Daoy (cell line): ENCODE measurements around the gene CYP39A1. TPM values are rescaled to one million over a fixed set of nuclear protein-coding genes. Genes with fewer than 3 reads are reported as not detected.

Source experiments
- DNase-seq: peaks from one replicate; pipeline ENCODE4 v3.0.0-alpha.2; 2015; ENCODE audit warnings: low read depth
- total RNA-seq: library from RNA; depleted of rRNA; stranded (reverse); fragments of >200 nt; shearing (Covaris generic); gene quantifications from 2 replicates; pipeline ENCODE4 v1.2.3, GENCODE V29; 2014; rRNA removed

Gene CYP39A1
- total RNA-seq, 1 experiment from 2014 or later: 5.1 TPM

DNA sequence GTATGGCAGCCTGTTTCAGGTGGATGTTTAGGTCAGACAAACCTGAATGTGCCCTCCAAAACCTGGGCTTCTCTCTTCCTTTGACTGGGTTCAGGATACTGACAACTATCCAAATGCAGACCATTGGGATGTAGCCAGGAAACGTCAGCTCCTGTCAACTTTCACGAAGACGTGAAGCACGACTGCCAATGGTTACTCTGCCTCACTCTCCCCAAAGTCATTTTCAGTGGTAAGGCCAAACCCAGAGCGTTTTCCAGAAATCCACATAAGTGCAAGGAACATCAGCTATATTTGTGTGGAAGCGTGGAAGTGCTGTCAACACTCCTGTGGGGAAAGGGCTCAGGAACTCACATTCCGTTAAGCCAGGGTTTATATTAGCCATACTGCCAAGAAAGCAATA lies 141.3 kb downstream of the CYP39A1 start:
- DNase-seq: no peak

DNA sequence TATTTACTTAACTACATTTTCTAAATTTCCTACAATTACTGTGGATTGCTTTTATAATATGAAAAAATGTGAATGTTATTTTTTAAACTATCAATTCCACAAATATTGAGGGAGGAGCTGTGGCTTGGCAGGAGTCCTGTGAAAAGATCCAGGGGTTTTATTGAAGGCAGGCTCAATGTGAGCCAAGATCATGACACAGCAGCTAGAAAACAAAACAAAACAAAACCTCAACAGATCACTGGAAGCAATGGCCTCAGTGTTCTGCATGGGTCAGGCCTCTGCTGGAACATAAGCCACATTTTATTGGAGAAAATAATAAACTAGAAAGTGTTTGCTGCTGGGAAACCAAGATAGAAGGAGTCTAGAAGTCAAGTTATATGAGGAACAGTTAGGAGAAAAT lies 142.0 kb downstream of the CYP39A1 start:
- peak; percentile 55 for DNase-seq

DNA sequence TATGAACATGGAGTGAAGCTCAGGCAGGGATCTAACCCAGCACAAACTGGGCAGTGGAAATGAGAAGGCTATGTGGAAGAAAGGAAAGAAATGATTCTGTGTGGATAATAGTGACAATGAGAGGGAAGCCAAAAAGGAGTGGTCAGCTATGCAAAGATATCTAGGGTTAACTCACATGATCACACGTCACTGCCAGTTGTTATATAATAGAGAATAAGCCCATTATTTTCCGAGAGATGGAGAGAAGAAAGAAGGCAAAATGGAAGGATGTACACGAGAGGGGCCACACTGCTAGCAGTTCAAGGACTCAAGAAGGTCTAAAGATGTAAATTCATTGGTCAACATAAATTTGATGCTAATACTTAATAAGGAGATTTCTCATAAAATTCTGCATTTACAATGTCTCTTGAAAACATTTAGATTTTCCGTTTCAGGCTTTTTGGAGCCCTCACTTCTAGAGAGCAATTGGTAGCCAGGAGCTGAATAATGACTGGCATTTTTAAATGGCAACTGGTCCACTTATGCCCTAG lies 142.6 kb downstream of the CYP39A1 start:
- no peak for DNase-seq

DNA sequence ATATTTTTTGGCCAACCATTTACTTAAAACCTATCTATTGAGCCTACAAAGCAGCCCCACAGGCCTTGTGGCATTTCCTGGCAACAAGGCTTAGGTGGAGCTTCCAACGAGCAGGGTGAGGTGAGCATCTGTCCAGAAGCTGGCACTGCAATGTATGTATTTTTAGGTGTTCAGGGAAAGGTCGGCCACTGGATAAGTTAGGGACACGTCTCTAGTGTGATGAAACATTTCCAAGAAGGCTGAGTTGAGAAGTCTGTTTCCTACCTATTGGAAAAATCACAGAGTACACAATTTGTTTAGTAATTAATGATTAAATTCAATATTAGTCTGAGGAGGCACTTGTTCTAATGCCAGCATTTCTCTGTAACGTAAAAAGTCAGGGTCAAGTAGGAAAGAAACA lies 143.6 kb downstream of the CYP39A1 start:
- no peak for DNase-seq

DNA sequence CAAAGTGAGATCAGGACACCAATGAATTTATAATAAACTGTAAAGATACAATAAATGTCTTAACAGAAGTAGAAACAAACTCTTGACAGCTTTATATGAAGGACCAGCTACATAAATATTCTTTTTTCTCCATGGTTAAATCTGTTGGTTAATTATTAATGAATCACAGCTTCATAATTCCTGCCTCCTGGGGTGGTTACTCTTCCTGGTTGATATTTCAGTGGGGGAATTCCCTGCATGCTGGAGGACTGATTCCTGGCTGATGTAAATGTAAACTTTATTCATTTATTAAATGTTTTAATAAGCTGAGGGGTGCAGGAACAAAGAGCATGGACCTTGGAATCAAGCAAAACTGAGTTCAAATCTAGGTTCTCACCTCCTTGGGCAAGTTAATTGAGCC lies 145.2 kb downstream of the CYP39A1 start:
- DNase-seq: no peak

DNA sequence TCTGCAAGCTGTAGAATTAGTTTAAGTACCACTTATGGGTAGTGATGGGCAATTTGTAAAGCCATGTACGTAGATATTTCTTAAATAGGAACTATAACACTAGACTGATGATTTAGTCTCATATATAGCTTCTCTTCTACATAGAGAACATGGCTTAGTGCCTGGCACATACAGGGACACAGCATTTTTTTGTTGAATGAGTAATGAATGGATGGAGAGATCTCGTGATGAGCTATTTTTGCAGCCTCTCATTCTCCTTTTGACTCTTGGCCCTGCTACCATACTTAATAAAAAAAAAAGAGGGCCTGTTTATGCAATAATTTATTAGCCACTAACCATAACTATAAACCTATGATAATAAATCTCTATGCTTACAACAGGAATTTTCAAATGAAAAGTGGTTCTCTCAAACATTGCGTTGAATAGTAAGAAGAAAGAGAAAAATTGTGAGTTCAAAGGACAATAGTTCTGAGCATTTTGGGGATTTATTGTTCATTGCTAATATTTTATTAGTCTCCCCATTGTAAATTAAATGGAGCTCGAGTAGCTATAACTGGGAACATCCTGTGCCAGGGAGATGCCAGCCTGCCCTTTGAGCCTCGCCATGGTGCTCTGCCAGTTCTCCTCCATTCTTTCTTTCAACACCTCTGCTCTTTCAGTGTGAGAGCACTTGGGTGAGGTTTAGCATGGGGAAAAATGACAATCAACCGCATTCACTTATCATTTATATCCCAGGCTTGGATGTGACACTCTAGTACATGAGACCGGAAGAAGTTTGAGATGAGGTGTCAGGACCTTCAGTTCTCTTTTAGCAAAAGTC lies 146.7 kb downstream of the CYP39A1 start:
- DNase-seq: no peak

DNA sequence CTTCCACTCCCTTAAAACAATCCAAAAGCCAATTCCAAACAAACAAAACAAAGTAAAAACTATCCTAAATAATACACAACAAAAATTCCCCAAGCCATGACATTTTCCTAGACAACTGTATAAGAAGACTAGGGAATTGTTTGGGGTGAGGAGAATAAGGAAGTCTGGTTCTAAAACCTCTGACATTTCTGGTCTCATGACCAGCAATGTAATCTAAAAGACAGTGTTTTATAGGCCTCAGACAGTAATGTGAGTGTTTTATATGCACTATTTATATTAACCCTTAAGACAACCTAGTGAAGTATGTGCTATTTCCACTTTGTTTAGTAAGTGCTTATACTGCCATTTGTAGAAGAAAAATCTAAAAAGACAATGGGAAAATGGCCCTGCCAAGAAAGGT lies 148.4 kb downstream of the CYP39A1 start:
- DNase-seq: no peak

DNA sequence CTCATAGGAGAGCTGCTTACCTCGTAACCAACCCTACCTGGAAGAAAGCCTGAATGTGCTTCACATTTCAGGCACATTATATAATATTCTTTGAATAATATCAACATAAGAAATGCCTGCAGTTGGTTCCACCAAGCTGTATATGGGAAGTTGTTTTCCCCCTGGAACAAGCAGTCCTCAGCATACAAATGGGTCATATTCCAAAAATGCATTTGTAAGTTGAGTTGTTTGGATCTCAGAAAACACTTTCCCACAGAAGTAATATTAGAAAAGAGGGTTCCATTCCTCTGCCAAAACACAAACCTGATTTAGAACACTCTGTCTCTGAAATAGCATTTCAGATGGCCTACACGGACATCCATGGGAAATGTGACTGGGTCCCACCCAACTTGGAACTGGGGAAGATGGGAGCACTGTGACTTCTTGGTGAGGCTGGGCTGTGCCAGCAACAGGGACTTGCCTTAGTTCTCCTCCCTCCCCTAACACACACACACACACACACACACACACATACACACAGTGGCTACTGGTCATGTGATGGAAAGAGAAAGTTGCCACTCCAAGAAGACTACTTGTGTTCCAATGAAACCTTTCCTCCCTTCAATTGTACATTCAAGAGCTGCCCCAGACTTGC lies 150.0 kb downstream of the CYP39A1 start:
- DNase-seq: no peak

DNA sequence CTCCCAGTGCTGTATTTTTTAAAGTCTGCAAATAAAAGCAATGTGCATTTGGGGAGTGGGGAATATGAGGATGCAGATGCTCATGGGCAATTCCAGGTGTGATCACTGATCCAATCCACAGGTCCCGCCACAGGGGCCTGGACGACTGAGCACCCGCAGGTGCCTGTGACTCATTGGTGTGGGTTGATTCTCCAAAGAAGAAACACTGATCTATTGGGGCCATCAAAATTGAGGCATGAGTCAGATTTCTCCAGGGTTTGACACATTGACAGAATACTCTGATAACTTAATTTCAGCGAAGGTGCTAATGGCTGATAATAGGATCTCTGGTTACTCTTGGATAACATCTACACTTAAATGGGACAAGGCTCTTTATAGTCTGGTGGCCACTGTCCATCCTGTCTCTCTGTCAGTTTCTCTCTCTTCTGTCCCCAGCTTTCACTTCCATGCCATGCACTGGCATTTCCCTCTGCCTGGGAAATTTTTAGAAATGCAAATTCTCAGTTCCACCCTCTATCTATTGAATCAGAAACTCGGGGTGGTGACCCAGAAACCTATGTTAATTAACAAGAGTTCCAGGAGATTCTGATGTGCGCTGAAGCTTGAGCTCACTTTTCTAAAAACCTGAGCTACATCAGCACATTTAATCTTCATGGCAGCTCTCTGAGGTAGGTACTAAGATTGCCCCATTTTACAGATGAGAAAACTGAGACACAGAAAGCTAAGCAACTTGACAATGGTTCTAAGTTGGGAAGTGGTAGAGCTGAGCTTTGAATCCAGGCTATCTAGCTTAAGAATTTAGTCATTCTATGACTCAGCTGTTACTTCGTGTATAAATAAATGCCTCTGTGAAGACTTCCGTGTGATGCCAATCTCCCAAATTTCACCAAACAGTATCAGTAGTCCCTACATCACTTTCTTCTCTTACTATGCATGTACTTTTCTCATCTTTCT lies 151.2 kb downstream of the CYP39A1 start:
- peak; percentile 12 for DNase-seq

DNA sequence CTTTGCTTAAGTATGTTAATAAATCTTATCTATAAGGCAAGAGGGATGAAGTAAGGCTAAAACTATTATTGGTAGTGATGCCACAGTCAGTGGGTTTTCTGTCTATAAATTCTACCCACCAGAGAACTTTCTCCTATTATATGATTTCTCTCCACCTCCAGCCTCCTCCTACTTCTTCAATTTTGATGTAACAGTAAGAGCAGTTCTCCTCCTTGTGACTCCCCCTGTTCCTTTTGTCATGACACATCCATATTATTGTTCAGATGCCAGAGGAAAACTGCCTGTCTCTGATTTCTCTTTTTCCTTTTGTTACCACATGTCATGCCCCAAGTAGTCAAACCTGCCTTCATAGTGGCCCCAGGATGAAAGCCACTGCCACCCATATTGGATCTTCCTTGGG lies 152.2 kb downstream of the CYP39A1 start:
- DNase-seq: no peak

Other genes starting within 250 kb of the CYP39A1 start
- 1.6 and 2.0 TPM in 2 replicates for gene RCAN2, start 161.4 kb downstream of the CYP39A1 start, total RNA-seq
- 2.8 and 7.5 TPM in 2 replicates for gene SLC25A27, start 157 bp upstream of the CYP39A1 start, total RNA-seq
- not detected in 2 replicates for gene TDRD6, start 35.1 kb upstream of the CYP39A1 start, total RNA-seq
- not detected in 2 replicates for gene PLA2G7, start 82.6 kb upstream of the CYP39A1 start, total RNA-seq
- gene ANKRD66, start 94.1 kb upstream of the CYP39A1 start, total RNA-seq: not detected in 2 replicates
- gene MEP1A, start 140.6 kb upstream of the CYP39A1 start, total RNA-seq: not detected in 2 replicates